PC-9 (cell line): ENCODE measurements around the gene NRXN2. TPM values are rescaled to one million over a fixed set of nuclear protein-coding genes. Genes with fewer than 3 reads are reported as not detected.

Experiments
- BruUV-seq: library from RNA; stranded (reverse); fragments of 400-500 nt; replicated peaks from 2 replicates; lab custom pipeline; 2021; lab: Mats Ljungman, UMichigan
- CTCF ChIA-PET: fragments of 300-600 bp; sonication (Branson Sonifier 250); formaldehyde crosslinking; loops from one replicate; lab custom pipeline; 2022; ENCODE audit warnings: antibody characterized with exemption; lab: Charles Lee
- POLR2A ChIA-PET: fragments of 300-600 bp; sonication (Branson Sonifier 250); formaldehyde crosslinking; loops from one replicate; lab custom pipeline; 2022; ENCODE audit warnings: antibody characterized with exemption; ENCODE audit not compliant: unreplicated experiment; lab: Charles Lee
- DNase-seq, 2 experiments: peaks; one replicate each; pipeline versions ENCODE4 v3.0.0 to v3.0.0-alpha.2; 2015 to 2022; ENCODE audit warnings: mixed read lengths in 1 of 2
- H2AFZ ChIP-seq: fragments of 200-600 bp; sonication (generic); 2 replicates; pipeline ENCODE4 v1.8.1; 2017; ENCODE audit warnings: antibody characterized with exemption
- H3F3A ChIP-seq: fragments of 200-600 bp; sonication (generic); 2 replicates; pipeline ENCODE4 v1.8.1; 2017; ENCODE audit warnings: antibody characterized with exemption, mild to moderate bottlenecking, low read depth; ENCODE audit not compliant: insufficient read depth
- H3K27ac ChIP-seq: fragments of 200-600 bp; sonication (generic); 2 replicates; pipeline ENCODE4 v1.6.1; 2016; ENCODE audit warnings: mixed run types
- H3K27me3 ChIP-seq: fragments of 200-600 bp; sonication (generic); 2 replicates; pipeline ENCODE4 v1.6.1; 2016; ENCODE audit warnings: low read depth, mixed run types; ENCODE audit not compliant: insufficient read depth
- H3K36me3 ChIP-seq: fragments of 200-600 bp; sonication (generic); 2 replicates; pipeline ENCODE4 v1.6.1; 2016; ENCODE audit warnings: low read depth, mixed run types
- H3K4me1 ChIP-seq: fragments of 200-600 bp; sonication (generic); replicated peaks from 2 replicates; pipeline ENCODE4 v1.6.1; 2016; ENCODE audit warnings: mixed run types; ENCODE audit not compliant: insufficient read depth
- H3K4me2 ChIP-seq: fragments of 200-600 bp; sonication (generic); 2 replicates; pipeline ENCODE4 v1.6.1; 2017; ENCODE audit warnings: mixed run types
- H3K4me3 ChIP-seq: fragments of 200-600 bp; sonication (generic); 2 replicates; pipeline ENCODE4 v1.6.1; 2016; ENCODE audit warnings: mixed run types
- H3K79me2 ChIP-seq: fragments of 200-600 bp; sonication (generic); 2 replicates; pipeline ENCODE4 v1.6.1; 2017; ENCODE audit warnings: low read depth, mixed run types
- H3K9me2 ChIP-seq: fragments of 200-600 bp; sonication (generic); 2 replicates; pipeline ENCODE4 v1.8.1; 2017; ENCODE audit warnings: mild to moderate bottlenecking; ENCODE audit not compliant: insufficient read depth
- H3K9me3 ChIP-seq: fragments of 200-600 bp; sonication (generic); 2 replicates; pipeline ENCODE4 v1.8.1; 2016; ENCODE audit warnings: low read depth; ENCODE audit not compliant: insufficient read depth
- H4K20me1 ChIP-seq: fragments of 200-600 bp; sonication (generic); 2 replicates; pipeline ENCODE4 v1.8.1; 2017; ENCODE audit not compliant: insufficient read depth
- EZH2 ChIP-seq: fragments of 200-600 bp; sonication (generic); IDR thresholded peaks from 2 replicates; pipeline ENCODE4 v1.8.0; 2017; ENCODE audit warnings: antibody characterized with exemption, low read depth
- intact Hi-C: fragments of 100-400 bp; cut with micrococcal nuclease; formaldehyde crosslinking; loops from one replicate; pipeline ENCODE4 v1.10.0; 2022; ENCODE audit not compliant: unreplicated experiment
- total RNA-seq: library from RNA; stranded (reverse); gene quantifications from 2 replicates; pipeline ENCODE4 v1.2.3, GENCODE V29; 2021
- TF ChIP-seq, protein P1 (sequence below): fragments of 200-600 bp; sonication (generic); conservative IDR thresholded peaks from 2 replicates; pipeline ENCODE4 v1.6.1; 2017; ENCODE audit warnings: mixed run types, antibody characterized with exemption, mild to moderate bottlenecking, moderate library complexity

Gene NRXN2
- total RNA-seq, 1 experiment from 2014 or later = not detected

DNA sequence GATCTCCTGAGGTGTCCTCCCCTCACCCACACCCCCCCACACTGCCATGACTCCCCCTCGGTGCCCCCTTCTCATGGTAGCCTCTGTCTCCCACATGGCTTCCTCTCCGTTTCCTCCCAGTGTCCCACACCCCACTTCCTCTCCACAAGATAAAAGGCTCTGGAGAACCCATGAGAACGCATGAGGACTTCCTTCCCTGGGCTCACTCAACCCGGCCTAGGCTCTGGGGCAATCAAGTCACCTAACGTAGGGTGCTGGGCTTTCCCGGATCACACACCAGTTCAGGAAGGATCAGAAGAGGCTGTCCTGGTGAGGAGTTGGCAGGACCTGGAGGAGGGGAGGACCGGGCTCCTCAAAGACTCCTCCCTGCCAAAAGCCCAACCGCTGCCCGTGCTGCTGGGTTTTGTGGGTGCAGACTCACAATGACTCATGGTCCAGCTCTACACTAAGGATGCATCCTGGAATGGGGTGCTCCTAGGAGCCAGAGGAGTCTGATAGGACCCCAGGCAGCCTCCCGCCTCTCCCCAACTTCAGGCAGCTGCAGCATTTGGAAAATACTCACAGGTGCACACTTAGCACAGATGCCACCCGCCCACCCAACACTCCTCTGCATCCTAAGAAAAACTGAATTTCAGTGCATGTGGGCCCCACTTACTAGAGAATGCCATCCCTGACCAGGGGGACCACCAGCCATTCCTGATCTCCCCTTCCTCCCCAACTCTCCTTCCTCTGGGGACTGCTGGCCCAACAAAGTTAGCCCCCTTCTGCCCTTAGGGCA lies 110.9 kb downstream of the NRXN2 start:
- no peak for TF ChIP-seq EZH2
- TF ChIP-seq, protein P1, sequence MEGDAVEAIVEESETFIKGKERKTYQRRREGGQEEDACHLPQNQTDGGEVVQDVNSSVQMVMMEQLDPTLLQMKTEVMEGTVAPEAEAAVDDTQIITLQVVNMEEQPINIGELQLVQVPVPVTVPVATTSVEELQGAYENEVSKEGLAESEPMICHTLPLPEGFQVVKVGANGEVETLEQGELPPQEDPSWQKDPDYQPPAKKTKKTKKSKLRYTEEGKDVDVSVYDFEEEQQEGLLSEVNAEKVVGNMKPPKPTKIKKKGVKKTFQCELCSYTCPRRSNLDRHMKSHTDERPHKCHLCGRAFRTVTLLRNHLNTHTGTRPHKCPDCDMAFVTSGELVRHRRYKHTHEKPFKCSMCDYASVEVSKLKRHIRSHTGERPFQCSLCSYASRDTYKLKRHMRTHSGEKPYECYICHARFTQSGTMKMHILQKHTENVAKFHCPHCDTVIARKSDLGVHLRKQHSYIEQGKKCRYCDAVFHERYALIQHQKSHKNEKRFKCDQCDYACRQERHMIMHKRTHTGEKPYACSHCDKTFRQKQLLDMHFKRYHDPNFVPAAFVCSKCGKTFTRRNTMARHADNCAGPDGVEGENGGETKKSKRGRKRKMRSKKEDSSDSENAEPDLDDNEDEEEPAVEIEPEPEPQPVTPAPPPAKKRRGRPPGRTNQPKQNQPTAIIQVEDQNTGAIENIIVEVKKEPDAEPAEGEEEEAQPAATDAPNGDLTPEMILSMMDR = no peak
- no peak overlapping the region for H3K27ac ChIP-seq
- ChIA-PET CTCF (no interaction called here), POLR2A (no interaction called here)
- no peaks in the 10 kb centered on the region for H3K4me1 ChIP-seq
- H3K27me3 ChIP-seq = peaks cover 53% of the 10 kb centered on the region
- no peak for DNase-seq
- H3K9me3 ChIP-seq = no peaks in the 10 kb centered on the region
- H3K4me3 ChIP-seq = no peak overlapping the region
- H4K20me1 ChIP-seq = no peaks in the 10 kb centered on the region
- H3K9me2 ChIP-seq = no peaks in the 10 kb centered on the region
- no peaks in the 10 kb centered on the region for H3F3A ChIP-seq
- H3K4me2 ChIP-seq = no peak overlapping the region
- no peaks in the 10 kb centered on the region for H3K79me2 ChIP-seq
- BruUV-seq = no TSS peak
- no peaks in the 10 kb centered on the region for H3K36me3 ChIP-seq
- H2AFZ ChIP-seq = no peak overlapping the region
- intact Hi-C loops = no loop called here

DNA sequence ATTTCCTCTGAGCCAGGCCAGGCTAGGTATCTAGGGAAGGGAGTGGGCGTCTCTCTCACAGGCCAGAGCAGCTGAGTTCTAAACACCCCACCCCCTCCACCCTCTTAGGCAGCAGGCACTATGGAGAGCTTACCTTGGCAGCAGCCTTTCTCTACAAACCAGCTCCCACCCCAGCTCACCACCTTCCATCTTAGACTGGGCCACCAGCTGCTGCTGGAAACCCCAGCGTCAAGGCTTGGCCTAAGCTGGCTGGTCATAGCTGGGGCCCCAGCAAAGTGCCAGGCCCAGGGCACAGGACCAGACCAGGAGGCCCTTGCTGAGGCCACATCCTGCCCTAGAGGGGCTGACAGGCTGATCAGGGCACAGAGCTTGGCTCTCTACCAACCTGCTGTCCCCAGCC lies 111.8 kb downstream of the NRXN2 start:
- Histone ChIP-seq H4K20me1 (no peaks in the 10 kb centered on the region), H3K79me2 (no peaks in the 10 kb centered on the region), H3F3A (no peaks in the 10 kb centered on the region), H3K9me3 (no peaks in the 10 kb centered on the region), H3K36me3 (no peaks in the 10 kb centered on the region), H3K9me2 (no peaks in the 10 kb centered on the region), H2AFZ (no peak overlapping the region), H3K27me3 (peaks cover 58% of the 10 kb centered on the region), H3K4me3 (no peak overlapping the region), H3K4me2 (no peak overlapping the region), H3K4me1 (no peaks in the 10 kb centered on the region), H3K27ac (no peak overlapping the region)
- ChIA-PET CTCF (no interaction called here), POLR2A (interaction anchor here (0.6 kb wide), 1 partner anchor 363 kb away, joined by 4 read pairs; no protein-coding TSS in a partner anchor)
- BruUV-seq = no TSS peak
- TF ChIP-seq, protein P1 = no peak
- no peak for TF ChIP-seq EZH2
- no peak for DNase-seq
- intact Hi-C loops = no loop called here

DNA sequence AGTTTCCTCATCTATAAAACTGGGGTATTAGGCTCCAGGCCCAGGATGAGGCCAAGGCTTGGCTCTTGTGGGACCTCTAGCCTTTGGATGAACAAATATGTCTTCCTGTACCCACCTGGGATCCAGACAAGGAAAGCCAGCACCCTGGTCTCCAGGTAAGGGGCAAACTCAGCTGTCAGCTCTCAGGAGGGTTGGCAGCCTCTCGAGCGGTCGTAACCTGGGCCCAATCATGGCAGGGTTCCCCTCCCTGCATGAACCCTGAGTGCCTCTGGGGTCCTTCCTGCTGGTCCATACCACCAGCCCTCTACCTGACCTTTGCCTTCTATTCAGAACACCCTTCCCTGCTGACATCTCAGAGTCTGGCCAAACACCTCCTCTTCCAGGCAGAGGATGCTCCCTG lies 112.4 kb downstream of the NRXN2 start:
- H4K20me1 ChIP-seq = no peaks in the 10 kb centered on the region
- intact Hi-C loops = no loop called here
- no peaks in the 10 kb centered on the region for H3K79me2 ChIP-seq
- H3K36me3 ChIP-seq = no peaks in the 10 kb centered on the region
- ChIA-PET POLR2A (interaction anchor here (0.6 kb wide), 1 partner anchor 364 kb away, joined by 4 read pairs; no protein-coding TSS in a partner anchor), CTCF (no interaction called here)
- DNase-seq = no peak
- no peak overlapping the region for H3K4me3 ChIP-seq
- no peaks in the 10 kb centered on the region for H3K4me1 ChIP-seq
- BruUV-seq = no TSS peak
- no peak overlapping the region for H2AFZ ChIP-seq
- TF ChIP-seq, protein P1 = no peak
- no peak for TF ChIP-seq EZH2
- H3K4me2 ChIP-seq = no peak overlapping the region
- H3K9me2 ChIP-seq = no peaks in the 10 kb centered on the region
- no peaks in the 10 kb centered on the region for H3K9me3 ChIP-seq
- H3K27me3 ChIP-seq = peaks cover 63% of the 10 kb centered on the region
- H3F3A ChIP-seq = no peaks in the 10 kb centered on the region
- no peak overlapping the region for H3K27ac ChIP-seq
